ENCODE measurements around the gene PRUNE2.

The PRUNE2 gene

GRCh38 chr9:76607730-76608436 is 298.0 kb downstream of the PRUNE2 start:
- no peak for DNase-seq (ENCODE audit: low read depth, low spot score)
- no peak for TF ChIP-seq CTCF (IDR thresholded peaks at IDR 0.05; ENCODE audit: insufficient read depth, low read length, missing control alignments)
- H3K4me3 ChIP-seq (ENCODE audit: low read depth, low read length) = no peak overlapping the region
- ChIA-PET POLR2A (no interaction called here), CTCF (interaction anchor here (1.5 kb wide), 1 partner anchor 27 kb away, joined by 3 read pairs; no protein-coding TSS in a partner anchor)

GRCh38 chr9:76605321-76605900 is 300.5 kb downstream of the PRUNE2 start:
- DNase-seq (ENCODE audit: low read depth, low spot score) = no peak
- POLR2A ChIA-PET = no interaction called here
- CTCF ChIA-PET = no interaction called here
- H3K4me3 ChIP-seq (ENCODE audit: low read depth, low read length) = no peak overlapping the region
- TF ChIP-seq CTCF (IDR thresholded peaks at IDR 0.05; ENCODE audit: insufficient read depth, low read length, missing control alignments) = no peak

- DNase-seq (ENCODE audit: low read depth, low spot score) = no peak
- no peak overlapping the region for H3K4me3 ChIP-seq (ENCODE audit: low read depth, low read length)
- POLR2A ChIA-PET = no interaction called here
- no peak for TF ChIP-seq CTCF (IDR thresholded peaks at IDR 0.05; ENCODE audit: insufficient read depth, low read length, missing control alignments)
- CTCF ChIA-PET = no interaction called here
Measured at GRCh38 chr9:76603931-76604570, 301.9 kb downstream of the PRUNE2 start.

DNA sequence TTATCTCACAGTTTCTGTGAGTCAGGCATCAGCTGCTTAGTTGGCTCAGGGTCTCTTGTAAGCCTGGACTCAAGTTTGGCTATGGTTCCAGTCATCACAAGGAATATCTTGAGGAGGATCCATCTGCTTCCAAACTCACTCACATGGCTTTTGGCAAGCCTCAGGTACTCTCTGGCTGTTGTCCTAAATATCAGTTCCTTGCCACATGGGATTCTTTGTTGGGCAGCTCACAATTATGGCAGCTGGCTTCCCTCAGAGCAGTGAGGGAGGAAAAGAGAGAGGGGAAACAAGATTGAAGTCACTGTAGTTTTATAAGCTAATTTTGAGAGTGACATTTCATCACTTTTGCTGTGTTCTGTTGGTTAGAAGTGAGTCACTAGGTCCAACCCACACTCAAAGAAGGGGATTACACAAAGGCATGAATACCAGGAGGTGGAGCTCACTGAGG is 302.4 kb downstream of the PRUNE2 start:
- CTCF ChIA-PET = no interaction called here
- no peak overlapping the region for H3K4me3 ChIP-seq (ENCODE audit: low read depth, low read length)
- no peak for TF ChIP-seq CTCF (IDR thresholded peaks at IDR 0.05; ENCODE audit: insufficient read depth, low read length, missing control alignments)
- no peak for DNase-seq (ENCODE audit: low read depth, low spot score)
- POLR2A ChIA-PET = no interaction called here

DNA sequence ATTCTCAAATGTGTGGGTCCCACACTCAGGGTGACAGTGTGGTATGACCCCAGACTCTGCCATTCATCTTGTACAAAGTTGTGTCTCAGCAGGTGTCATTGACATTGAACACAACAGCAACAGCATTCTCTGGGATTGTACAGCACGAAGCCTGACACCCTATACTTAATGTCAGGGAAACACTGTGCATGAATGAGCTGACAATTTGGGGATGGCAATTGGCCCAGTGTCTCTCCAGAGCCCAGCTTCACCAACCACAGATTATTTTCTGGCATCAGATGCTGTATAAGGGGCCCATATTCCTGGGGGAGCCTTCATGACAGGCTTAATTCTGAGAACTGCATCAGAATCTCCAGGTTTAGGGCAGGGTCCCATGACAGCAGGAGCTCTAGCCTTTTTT is 303.7 kb downstream of the PRUNE2 start:
- TF ChIP-seq CTCF (IDR thresholded peaks at IDR 0.05; ENCODE audit: insufficient read depth, low read length, missing control alignments) = no peak
- ChIA-PET POLR2A (no interaction called here), CTCF (interaction anchor here (0.9 kb wide), 1 partner anchor 10 kb away, joined by 5 read pairs; no protein-coding TSS in a partner anchor)
- DNase-seq (ENCODE audit: low read depth, low spot score) = no peak
- no peak overlapping the region for H3K4me3 ChIP-seq (ENCODE audit: low read depth, low read length)

DNA sequence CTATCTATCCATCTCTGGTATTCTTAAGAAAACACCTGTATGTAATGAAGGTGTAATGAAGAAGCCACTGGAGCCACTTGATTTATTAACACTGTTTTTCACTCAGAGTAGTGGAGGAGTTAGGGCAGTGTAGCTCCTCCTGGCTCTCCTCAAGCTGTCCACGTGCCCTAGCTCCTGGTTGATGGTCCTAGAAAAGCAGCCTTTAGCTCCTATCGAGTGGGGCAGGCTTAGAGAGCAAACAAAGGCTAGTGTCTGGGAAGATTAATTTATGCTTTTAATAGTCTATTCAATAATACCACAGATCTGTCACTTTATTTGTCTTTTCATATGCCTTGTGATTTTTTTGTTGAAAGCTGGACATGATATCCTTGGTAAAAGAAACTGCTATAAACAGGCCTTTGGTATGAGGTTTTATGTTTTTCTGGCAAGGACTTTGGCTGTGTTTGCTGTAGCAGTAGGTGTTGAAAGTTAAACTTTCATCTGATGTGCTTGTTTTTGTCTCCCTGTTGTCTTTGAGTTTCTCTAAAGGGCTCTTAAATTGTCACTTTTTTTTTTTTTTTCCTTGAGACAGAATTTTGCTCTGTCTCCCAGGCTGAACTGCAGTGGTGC is 305.8 kb downstream of the PRUNE2 start:
- ChIA-PET CTCF (no interaction called here), POLR2A (interaction anchor here (0.6 kb wide), 1 partner anchor 19 kb away, joined by 3 read pairs; no protein-coding TSS in a partner anchor)
- H3K4me3 ChIP-seq (ENCODE audit: low read depth, low read length) = no peak overlapping the region
- DNase-seq (ENCODE audit: low read depth, low spot score) = no peak
- no peak for TF ChIP-seq CTCF (IDR thresholded peaks at IDR 0.05; ENCODE audit: insufficient read depth, low read length, missing control alignments)

Data from AG04449 (cell line).